Ovary (tissue), 9 donors: Measurements from ENCODE around the gene ZNF175. TPM values are rescaled to one million over a fixed set of nuclear protein-coding genes. Genes with fewer than 3 reads are reported as not detected.

Experiments used
- DNase-seq, 5 donors: peaks; one replicate each; pipeline ENCODE4 v3.0.0-alpha.2; 2019 to 2020
- H3K27ac ChIP-seq, 2 donors: fragments of 200-600 bp; one replicate each; pipeline versions ENCODE4 v1.5.1 to v1.8.0; 2019 to 2022
- H3K27me3 ChIP-seq: fragments of 200-600 bp; one replicate; pipeline ENCODE4 v1.8.0; 2022
- H3K36me3 ChIP-seq: fragments of 200-600 bp; sonication (generic); one replicate; pipeline ENCODE4 v1.5.1; 2019
- H3K4me1 ChIP-seq: one replicate; pipeline ENCODE4 v1.8.1; 2013; ENCODE audit warnings: mild to moderate bottlenecking, moderate library complexity; ENCODE audit not compliant: insufficient read depth
- H3K4me3 ChIP-seq: fragments of 200-600 bp; sonication (generic); one replicate; pipeline ENCODE4 v1.5.1; 2017
- H3K9me3 ChIP-seq, 2 donors: fragments of 200-600 bp in 1 of 2; sonication (generic) in 1 of 2; one replicate each; pipeline versions ENCODE4 v1.5.1 to v1.8.1; 2013 to 2019; ENCODE audit warnings: mild to moderate bottlenecking in 1 of 2, moderate library complexity in 1 of 2
- CTCF ChIP-seq, 3 donors: fragments of 450-650 bp in 2 of 3; fragments of 200-600 bp in 1 of 3; IDR thresholded peaks; one replicate each; pipeline versions ENCODE4 v1.5.1 to v1.8.0; 2016 to 2022; ENCODE audit warnings: antibody characterized with exemption in 3 of 3, mild to moderate bottlenecking in 1 of 3
- EP300 ChIP-seq: sonication (generic); formaldehyde crosslinking; IDR thresholded peaks from one replicate; pipeline ENCODE4 v1.6.1; 2017; ENCODE audit warnings: antibody characterized with exemption
- POLR2A ChIP-seq: fragments of 450-650 bp; IDR thresholded peaks from one replicate; pipeline ENCODE4 v1.6.1; 2017; ENCODE audit warnings: antibody characterized with exemption, mild to moderate bottlenecking, moderate library complexity
- WGBS, 3 donors: extraction: QIAGEN DNeasy Blood & Tissue Kit in 1 of 3; methylation state at CpG; one replicate each; pipeline versions ENCODE4 v1.1.5 to v1.1.7; 2013 to 2017; 5-methylcytosine and 5-hydroxymethylcytosine counted together
- intact Hi-C, 4 donors: fragments of 100-400 bp; cut with DNase I; formaldehyde crosslinking; loops; one replicate each; pipeline versions ENCODE4 v1.11.0 to v1.15.1; 2022 to 2023
- polyA plus RNA-seq, 2 donors: library from polyadenylated mRNA; stranded (reverse); fragments of 200-250 nt in 1 of 2; fragments of 350-450 nt in 1 of 2; fragmentation: Illumina TruSeq in 1 of 2; extraction: RNeasy Lipid Tissue Mini Kit (QIAGEN cat#74804) in 1 of 2; gene quantifications; one replicate each; pipeline ENCODE4 v1.2.3, GENCODE V29; 2013 to 2014
- total RNA-seq, 7 donors: library from RNA; depleted of rRNA in 2 of 7; stranded (reverse); fragments of >200 nt in 2 of 7; fragmentation: NEBNext Ultra II Directional in 3 of 7; extraction: Animal tissue kit (Norgen Biotek cat#: 25700) in 3 of 7; gene quantifications; one replicate each; pipeline versions ENCODE4 v1.1.0 to v1.2.4, GENCODE V29; 2016 to 2023
- donor health status: DM: no; HTN: no; CAD: no; lungs with moderate emphysema.
- donor health status: DM: no; HTN: no; CAD: no.
- donor health status: Bipolar disorder and iron deficiency.
- donor health status: DM: yes; HTN: yes; CAD: no.
- donor health status: DM: no; HTN: no; CAD: no.
- donor health status: DM: yes; HTN: yes; CAD: no.

ZNF175 gene
- total and polyA plus RNA-seq, 9 donors = 4.3 to 17.3 (median 12.6) TPM

GRCh38 chr19:51595190-51596175 is 24.4 kb downstream of the ZNF175 start:
- intact Hi-C loops = loop anchor here in 1 of 4 donors (10.0 kb wide), 1 partner anchor 261 kb away; no protein-coding TSS in a partner anchor
- H3K27ac ChIP-seq = no peak overlapping the region
- TF ChIP-seq POLR2A (no peak), EP300 (no peak), CTCF (IDR thresholded peaks at IDR 0.05) (no peak)
- peaks cover 9% of the 10 kb centered on the region for H3K4me1 ChIP-seq
- WGBS, 3 donors = 87 to 92% (median 87%) methylated on average over 8 of the region's 8 CpGs
- no peaks in the 10 kb centered on the region for H3K27me3 ChIP-seq
- no peaks in the 10 kb centered on the region for H3K36me3 ChIP-seq
- H3K4me3 ChIP-seq = no peak overlapping the region
- H3K9me3 ChIP-seq = no peaks in the 10 kb centered on the region
- peak in 1 of 5 donors; percentile 38 for DNase-seq

- Histone ChIP-seq H3K4me1 (peaks cover 9% of the 10 kb centered on the region), H3K27ac (no peak overlapping the region), H3K36me3 (no peaks in the 10 kb centered on the region), H3K9me3 (no peaks in the 10 kb centered on the region), H3K4me3 (no peak overlapping the region), H3K27me3 (no peaks in the 10 kb centered on the region)
- 95 to 98% (median 95%) methylated on average over 31 of the region's 31 CpGs for WGBS, 3 donors
- DNase-seq = no peak
- TF ChIP-seq POLR2A (no peak), CTCF (IDR thresholded peaks at IDR 0.05) (no peak), EP300 (no peak)
- intact Hi-C loops = loop anchor here in 1 of 4 donors (10.0 kb wide), 1 partner anchor 264 kb away; no protein-coding TSS in a partner anchor
Measured at GRCh38 chr19:51598159-51598915, 27.3 kb downstream of the ZNF175 start.

- intact Hi-C loops = loop anchor here in 1 of 4 donors (10.0 kb wide), 1 partner anchor 264 kb away; no protein-coding TSS in a partner anchor
- DNase-seq = no peak
- no peaks in the 10 kb centered on the region for H3K36me3 ChIP-seq
Measured at GRCh38 chr19:51599084-51599483, 28.0 kb downstream of the ZNF175 start.

More at GRCh38 chr19:51599084-51599483, 28.0 kb downstream of the ZNF175 start:
- no peak overlapping the region for H3K27ac ChIP-seq
- TF ChIP-seq CTCF (IDR thresholded peaks at IDR 0.05) = no peak
- TF ChIP-seq POLR2A = no peak
- TF ChIP-seq EP300 = no peak
- H3K4me3 ChIP-seq = no peak overlapping the region
- no peaks in the 10 kb centered on the region for H3K9me3 ChIP-seq
- H3K4me1 ChIP-seq = peaks cover 4% of the 10 kb centered on the region
- no peaks in the 10 kb centered on the region for H3K27me3 ChIP-seq
- WGBS, 3 donors = 92 to 96% (median 96%) methylated on average over 10 of the region's 10 CpGs
